ENCODE results near the gene PTPRN2.

The PTPRN2 gene

GRCh38 chr7:157547611-157548010 is 1040.0 kb downstream of the PTPRN2 start:
- in situ Hi-C loops (cut with MboI; ENCODE audit: low sequenced_read_pairs, unreplicated experiment), result no loop called here
- TF ChIP-seq, protein P1, sequence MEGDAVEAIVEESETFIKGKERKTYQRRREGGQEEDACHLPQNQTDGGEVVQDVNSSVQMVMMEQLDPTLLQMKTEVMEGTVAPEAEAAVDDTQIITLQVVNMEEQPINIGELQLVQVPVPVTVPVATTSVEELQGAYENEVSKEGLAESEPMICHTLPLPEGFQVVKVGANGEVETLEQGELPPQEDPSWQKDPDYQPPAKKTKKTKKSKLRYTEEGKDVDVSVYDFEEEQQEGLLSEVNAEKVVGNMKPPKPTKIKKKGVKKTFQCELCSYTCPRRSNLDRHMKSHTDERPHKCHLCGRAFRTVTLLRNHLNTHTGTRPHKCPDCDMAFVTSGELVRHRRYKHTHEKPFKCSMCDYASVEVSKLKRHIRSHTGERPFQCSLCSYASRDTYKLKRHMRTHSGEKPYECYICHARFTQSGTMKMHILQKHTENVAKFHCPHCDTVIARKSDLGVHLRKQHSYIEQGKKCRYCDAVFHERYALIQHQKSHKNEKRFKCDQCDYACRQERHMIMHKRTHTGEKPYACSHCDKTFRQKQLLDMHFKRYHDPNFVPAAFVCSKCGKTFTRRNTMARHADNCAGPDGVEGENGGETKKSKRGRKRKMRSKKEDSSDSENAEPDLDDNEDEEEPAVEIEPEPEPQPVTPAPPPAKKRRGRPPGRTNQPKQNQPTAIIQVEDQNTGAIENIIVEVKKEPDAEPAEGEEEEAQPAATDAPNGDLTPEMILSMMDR (IDR thresholded peaks at IDR 0.05; ENCODE audit: borderline replicate concordance, control extremely low read depth, extremely low read depth, insufficient read depth, missing control alignments), result no peak
- DNase-seq (ENCODE audit: low spot score), result no peak

DNA sequence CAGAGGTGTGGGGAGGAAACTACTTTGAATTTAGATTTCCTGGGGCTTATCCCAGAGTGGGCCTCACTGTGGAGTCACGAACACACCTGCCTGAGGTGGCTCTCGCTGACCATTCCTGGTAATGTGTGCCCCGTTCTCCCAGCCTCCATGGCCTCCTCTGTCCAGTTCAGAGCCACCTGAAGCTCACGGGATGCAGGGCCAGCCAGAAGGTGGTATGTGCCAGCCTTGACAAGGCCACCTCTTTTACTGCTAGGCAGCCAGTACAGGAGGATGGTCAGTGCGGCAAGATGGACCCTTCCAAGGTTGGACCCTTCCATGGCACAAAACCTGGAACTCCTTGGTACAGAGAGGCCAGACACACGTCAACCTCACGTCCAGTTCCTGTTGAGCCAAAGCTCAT is 1040.5 kb downstream of the PTPRN2 start:
- no peak for DNase-seq (ENCODE audit: low spot score)
- TF ChIP-seq, protein P1 (IDR thresholded peaks at IDR 0.05; ENCODE audit: borderline replicate concordance, control extremely low read depth, extremely low read depth, insufficient read depth, missing control alignments), result no peak
- in situ Hi-C loops (cut with MboI; ENCODE audit: low sequenced_read_pairs, unreplicated experiment), result no loop called here

DNA sequence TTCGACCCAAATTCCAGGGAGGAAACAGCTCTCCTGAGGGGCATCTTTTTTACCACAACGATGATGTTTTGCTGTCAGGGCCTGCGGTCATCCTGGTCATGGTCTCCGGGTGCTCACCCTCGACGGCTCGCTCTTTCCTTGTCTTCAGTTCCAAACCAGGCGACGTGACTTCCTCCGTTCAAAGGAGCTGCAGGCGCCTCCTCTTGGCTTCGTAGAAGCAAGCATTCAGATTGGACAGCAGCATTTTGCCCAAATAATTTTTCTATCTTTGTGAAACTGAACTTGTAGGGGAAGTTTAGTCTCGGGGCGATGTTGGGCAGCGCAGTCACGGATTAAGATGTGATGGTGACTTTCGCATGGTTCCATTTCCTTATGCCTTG is 1042.0 kb downstream of the PTPRN2 start:
- TF ChIP-seq, protein P1 (IDR thresholded peaks at IDR 0.05; ENCODE audit: borderline replicate concordance, control extremely low read depth, extremely low read depth, insufficient read depth, missing control alignments), result no peak
- no peak for DNase-seq (ENCODE audit: low spot score)
- in situ Hi-C loops (cut with MboI; ENCODE audit: low sequenced_read_pairs, unreplicated experiment), result no loop called here

DNA sequence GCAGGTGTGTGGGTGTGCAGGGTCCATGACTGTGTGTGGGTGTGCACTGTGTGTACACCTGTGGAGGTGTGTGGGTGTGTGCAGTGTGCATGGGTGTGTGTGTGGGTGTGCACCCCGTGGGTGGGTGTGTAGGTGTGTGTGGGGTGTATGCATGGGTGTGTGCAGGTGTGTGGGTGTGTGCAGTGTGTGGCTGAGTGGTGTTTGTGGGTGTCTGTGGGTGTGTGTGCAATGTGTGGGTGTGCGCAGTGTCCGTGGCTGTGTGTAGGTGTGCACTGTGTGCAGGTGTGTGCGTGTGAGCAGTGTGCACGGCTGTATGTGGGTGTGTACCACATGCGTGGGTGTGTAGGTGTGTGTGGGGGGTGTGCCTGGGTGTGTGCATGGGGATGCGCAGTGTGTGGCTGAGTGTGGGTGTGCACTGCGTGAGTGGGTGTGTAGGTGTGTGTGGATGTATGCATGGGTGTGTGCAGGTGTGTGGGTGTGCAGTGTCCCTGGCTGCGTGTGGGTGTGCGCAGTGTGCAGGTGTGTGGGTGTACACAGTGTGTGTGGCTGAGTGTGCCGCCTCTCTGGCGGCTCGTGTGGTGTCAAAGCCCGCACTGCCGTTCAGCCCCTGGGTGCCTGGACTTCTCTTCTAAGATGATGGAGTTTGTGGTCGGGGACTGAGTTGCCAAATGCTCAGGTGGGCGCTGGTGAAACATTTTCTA is 1042.5 kb downstream of the PTPRN2 start:
- in situ Hi-C loops (cut with MboI; ENCODE audit: low sequenced_read_pairs, unreplicated experiment), result no loop called here
- TF ChIP-seq, protein P1 (IDR thresholded peaks at IDR 0.05; ENCODE audit: borderline replicate concordance, control extremely low read depth, extremely low read depth, insufficient read depth, missing control alignments), result no peak
- no peak for DNase-seq (ENCODE audit: low spot score)

DNA sequence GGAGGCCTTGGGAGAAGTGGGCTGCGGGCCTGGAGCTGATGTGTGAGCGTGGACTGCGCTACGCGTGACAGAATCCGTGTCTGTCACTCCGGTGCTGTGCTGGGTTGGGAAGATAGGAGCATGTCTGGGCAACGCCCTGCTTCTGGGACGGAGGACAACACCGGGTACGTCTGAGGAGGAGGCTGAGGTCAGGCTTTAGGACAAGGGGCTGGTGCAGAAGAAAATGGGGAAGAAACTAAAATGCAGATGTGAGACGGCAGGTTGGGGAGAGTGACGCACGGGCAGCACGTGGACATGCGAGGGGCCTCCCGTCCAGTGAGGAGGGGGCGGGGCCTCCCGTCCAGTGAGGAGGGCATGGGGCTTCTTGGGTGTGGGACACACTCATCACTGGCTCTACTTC is 1043.4 kb downstream of the PTPRN2 start:
- TF ChIP-seq, protein P1 (IDR thresholded peaks at IDR 0.05; ENCODE audit: borderline replicate concordance, control extremely low read depth, extremely low read depth, insufficient read depth, missing control alignments), result no peak
- DNase-seq (ENCODE audit: low spot score), result no peak
- in situ Hi-C loops (cut with MboI; ENCODE audit: low sequenced_read_pairs, unreplicated experiment), result no loop called here

DNA sequence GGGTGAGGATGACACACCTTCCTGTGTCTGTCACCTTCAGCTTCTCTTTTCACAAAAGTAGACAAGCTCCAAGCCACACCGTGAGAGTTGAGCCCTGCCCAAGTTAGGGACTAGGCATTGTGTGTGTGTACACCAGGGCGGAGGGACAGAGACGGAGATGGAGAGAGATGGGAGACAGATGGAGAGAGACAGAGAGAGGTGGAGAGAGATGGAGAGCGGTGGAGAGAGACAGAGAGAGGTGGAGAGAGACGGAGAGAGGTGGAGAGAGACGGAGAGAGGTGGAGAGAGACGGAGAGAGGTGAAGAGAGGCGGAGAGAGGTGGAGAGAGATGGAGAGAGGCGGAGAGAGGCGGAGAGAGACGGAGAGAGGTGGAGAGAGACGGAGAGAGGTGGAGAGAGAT is 1043.8 kb downstream of the PTPRN2 start:
- DNase-seq (ENCODE audit: low spot score), result no peak
- in situ Hi-C loops (cut with MboI; ENCODE audit: low sequenced_read_pairs, unreplicated experiment), result no loop called here
- TF ChIP-seq, protein P1 (IDR thresholded peaks at IDR 0.05; ENCODE audit: borderline replicate concordance, control extremely low read depth, extremely low read depth, insufficient read depth, missing control alignments), result no peak
